Stimulated activated CD4-positive, alpha-beta T cell treated with anti-CD3 and anti-CD28 coated beads, Interleukin-2, amount 100 ng/mL, for 4 hours (primary cell): ENCODE data around the gene BCL2L2.
"Not testable (repeated sequence)": the region's sequence is repeated elsewhere in the genome, so short reads cannot be mapped to it uniquely, and the experiment has no call there.

Experiments used
- DNase-seq: peaks from one replicate; pipeline ENCODE4 v3.0.0-alpha.2; 2020; ENCODE audit warnings: low read depth

BCL2L2 gene

GRCh38 chr14:23324993-23325392 lies 18.4 kb downstream of the BCL2L2 start:
- no peak for DNase-seq

GRCh38 chr14:23325746-23326145 lies 19.1 kb downstream of the BCL2L2 start:
- DNase-seq: not testable (repeated sequence)

DNA sequence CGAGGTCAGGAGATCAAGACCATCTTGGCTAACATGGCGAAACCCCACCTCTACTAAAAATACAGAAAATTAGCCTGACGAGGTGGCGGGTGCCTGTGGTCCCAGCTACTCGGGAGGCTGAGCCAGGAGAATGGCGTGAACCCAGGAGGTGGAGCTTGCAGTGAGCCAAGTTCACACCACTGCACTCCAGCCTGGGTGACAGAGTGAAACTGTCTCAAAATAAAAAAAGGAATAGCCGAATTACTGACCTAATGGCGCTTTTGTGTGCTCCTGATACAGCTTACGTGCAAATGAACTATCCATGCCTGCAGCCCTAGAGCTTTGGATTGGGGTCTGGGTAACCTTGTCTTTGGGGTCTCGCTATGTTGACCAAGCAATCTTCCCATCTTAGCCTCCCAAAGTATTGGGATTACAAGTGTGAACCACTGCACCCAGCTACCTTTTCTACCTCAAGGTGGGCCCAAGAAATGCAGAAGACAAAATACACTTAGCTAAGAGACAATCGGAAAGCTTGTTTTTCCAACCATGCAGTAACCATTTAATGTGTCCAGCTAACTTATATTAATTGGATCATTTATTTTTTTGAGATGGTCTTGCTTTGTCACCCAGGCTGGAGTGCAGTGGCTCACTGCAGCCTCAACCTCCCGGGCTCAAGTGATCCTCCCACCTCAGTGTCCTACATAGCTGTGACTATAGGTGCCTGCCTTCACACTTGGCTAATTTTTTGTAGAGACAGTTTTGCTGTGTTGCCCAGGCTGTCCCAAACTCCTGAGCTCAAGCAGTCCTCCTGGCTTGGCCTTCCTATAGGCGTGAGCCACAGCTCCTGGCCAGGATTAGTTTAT lies 20.1 kb downstream of the BCL2L2 start:
- DNase-seq: no peak

DNA sequence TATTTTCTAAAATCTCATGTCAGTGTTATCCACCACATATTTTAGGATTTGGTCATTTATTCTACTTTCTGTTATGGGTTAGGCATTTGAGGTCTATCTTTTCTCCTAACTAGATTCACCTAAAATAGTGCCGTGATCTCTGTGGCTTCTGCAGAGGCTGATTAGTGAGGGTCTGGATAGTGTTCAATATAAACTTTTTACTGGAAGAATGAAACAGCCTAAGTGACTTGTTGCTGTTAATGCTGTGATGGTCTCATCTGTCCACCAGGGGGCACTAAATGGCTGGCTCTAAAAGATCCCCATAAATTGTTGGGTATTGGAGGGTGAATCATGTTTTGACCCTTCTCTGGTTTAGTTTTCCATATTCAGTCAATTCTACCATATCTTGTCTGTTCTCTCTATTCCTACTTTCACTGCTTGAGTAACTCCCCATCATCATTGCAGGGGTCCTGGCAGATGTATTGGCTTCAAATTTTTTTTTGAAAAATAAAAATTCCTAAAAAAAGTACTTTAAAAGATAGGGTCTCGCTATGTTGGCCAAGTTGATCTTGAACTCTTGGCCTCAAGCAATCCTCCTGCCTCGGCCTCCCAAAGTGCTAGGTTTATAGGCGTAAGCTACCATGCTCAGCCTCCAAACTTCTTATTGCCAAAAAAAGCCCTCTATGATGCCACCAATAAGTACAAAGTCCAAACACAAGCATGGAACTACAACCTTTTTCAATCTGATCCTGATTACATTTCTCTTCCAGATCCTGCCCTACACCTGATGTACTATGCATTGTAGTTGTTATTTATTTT lies 21.5 kb downstream of the BCL2L2 start:
- DNase-seq: peak; percentile 59

- no peak for DNase-seq
Measured at GRCh38 chr14:23335623-23336022, 29.0 kb downstream of the BCL2L2 start.

DNA sequence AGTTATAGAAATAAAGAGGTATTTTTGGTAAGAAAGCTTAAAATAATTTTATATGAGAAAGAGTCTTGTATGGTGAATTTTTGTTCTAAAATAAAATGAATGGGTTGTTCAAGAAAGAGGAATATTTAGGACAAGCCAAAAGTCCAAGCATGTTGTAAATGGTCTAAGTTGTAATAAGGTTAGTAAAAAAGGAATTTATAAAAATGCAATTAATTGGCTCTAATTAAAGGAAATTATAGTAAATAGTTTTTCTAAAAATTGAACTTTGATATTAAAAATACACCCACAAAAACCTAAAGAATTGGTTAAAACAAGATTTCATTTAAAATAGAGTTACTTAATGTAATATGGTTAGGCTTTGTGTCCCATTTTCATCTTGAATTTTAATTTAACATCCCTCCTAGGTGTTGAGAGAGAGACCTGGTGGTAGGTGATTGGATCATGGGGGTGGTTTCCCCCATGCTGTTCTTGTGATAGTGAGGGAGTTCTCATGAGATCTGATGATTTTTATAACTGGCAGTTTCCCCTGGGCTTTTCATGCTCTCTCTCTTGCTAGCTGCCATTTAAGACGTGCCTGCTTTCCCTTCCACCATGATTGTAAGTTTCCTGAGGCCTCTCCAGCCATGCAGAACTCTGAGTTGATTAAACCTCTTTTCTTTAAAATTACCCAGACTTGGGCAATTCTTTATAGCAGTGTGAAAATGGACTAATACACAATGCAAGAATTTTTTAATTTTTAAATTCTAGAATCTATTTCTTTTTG lies 33.1 kb downstream of the BCL2L2 start:
- no peak for DNase-seq

DNA sequence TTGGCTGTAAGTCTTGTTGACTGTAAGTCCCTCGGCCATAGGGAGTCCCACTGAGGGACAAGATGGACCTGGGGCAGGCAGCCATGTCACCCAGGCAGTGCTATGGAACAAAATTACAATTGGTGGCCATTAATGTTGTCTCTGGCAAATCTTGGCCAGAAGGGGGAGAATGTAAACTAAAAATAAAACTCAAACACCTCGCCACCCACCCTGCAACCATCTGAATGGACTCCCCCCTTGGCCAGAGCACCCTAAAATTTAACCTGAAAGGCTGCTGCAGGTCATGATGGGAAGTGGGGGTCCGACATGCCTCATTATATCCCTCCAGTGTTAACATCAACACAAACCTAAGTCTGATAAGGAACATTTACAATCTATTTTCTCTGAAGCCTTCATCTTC lies 37.8 kb downstream of the BCL2L2 start:
- DNase-seq: no peak

GRCh38 chr14:23345987-23346692 lies 39.5 kb downstream of the BCL2L2 start:
- DNase-seq: no peak

DNA sequence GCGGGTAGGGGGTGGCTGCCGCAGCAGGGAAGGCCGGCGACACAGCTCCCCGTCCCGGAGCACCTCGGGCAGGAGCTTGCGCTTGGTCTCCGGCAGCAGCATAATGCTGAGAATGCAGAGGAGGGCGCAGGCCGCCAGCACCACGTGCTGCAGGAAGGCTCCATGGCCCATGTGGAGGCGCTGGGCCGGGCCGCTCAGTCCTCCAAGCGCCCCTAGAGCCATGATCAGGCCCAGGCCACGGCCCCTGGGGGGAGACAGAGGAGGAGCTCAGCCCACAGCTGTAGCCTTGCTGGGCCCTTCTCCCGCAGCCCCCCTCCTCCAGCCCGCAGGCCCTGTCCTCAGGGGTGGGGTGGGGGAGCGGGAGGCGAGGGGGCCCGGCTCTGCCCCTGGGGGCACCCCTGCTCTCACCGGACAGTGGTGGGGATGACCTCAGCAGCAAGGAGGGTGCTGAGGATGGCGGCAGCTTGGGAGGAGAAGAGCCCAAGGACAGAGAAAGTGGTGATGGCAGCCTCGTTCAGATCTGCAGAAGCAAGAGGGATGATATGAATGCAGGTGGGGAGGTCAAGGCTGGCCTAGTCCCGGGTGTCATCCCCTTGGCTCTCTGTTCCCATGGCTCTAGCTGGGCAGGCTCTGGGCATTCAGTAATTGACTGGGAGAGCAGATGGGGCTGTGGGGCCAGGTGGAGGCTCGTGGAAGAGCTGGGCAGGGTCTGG lies 40.2 kb downstream of the BCL2L2 start:
- no peak for DNase-seq

DNA sequence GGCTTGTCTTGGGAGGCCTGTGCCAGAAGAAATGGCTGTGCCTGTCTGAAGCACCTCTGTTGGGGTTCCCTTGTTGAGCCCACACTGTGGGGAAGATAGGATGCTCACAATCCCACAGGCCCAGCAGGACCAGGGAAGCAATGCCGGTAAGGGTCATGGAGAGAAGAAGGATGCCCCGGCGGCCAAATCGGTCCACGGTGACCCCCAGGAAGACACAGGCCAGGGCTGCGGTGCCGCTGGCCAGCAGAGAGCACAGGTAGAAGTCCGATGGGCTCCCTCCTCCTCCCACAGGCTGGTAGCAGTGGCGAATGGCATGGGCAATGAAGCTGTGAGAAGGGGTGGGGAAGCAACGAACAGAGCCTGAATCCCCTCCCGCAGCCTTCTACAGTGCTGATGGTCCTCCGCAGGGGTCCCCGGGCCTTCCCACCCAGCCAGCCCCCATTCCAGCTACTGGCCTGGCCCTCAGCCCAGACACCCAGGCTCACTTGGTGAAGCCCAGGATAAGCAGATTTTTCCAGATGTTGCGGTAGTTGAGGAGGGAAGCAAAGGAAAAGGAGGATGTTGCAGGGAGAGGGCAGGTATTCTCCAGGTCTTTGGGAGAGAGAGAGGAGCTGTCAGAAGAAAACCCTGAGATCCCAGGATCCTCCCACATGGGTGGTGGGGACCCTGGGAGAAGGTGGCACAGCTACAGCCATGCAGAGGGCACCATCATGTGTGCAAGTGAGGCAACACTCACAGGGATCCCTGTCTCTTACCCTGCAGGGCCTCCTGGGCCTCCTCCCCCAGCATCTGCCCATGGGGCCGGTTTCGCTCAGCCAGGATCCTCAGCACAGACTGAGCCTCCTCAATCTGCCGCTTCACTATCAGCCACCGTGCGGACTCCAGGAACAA lies 41.0 kb downstream of the BCL2L2 start:
- no peak for DNase-seq

- no peak for DNase-seq
Measured at GRCh38 chr14:23348297-23348655, 41.6 kb downstream of the BCL2L2 start.

DNA sequence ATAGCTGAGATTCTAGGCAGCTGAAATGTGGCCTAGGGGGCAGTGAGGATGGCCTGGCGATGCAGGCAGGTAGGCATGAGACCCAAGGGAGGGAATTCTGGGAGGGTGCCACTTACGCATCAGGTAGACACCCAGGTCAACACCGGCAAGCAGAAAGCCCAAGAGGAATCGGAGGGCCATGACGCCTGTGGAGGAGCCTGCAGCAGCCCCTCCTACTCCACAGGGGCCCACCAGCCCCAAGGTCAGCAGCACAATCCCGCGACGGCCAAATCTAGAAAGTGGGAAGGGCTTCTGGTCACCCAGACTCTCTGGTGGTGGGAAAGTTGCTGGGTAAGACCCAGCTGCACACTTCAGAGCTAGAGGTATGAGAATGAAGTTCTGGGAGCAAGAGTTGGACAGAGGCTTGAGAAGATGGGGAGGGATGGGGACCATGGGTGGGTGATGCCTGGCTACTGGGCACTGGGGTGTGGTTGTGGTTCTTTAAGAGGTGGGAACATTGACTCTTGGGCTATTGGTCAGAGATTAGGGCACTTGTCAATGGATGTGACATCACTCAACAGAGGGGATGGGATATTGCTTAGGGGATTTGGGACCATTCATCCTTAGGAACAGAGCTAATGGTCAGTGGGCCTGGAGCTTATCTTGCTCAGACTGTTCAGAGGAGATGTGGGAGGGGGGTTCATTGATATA lies 42.7 kb downstream of the BCL2L2 start:
- no peak for DNase-seq

DNA sequence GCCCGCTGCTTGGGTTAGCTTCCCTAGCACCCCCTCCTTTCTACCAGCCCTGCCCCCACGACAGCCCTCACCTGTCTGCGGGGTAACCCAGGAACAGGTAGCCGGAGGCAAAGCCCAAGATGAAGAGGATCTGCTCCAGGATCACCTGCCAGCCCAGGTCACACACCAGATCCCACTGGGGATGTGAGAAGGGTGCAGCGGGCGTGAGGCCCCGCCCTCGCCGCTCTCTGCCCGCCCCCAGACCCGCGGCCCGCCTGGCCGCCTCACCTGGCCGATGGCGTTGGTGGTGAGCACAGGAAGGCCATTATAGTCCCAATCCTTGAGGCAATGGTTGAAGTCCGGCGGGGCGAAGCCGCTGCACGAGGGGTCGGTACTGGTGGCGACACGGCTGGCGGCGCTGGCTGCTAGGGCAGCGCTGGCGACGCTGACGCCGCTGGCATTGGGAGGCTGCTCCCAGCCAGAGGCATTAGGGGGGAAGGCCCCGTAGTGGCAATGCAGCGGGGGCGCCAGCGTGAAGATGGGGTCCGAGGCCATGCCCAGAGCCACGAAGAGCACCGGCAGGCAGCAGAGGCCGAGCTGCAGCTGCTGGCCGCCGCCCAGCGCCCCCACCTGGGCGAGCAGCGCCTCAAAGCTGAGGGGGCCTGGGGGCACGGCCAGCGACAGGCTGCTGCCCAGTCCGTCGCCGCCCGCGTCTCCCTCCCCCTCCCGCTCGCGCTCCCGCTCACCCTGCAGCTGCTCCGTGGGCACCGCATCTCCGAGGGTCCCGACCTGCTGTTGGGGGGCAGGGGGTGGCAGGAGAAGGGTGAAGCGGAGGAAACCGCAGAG lies 45.3 kb downstream of the BCL2L2 start:
- no peak for DNase-seq

DNA sequence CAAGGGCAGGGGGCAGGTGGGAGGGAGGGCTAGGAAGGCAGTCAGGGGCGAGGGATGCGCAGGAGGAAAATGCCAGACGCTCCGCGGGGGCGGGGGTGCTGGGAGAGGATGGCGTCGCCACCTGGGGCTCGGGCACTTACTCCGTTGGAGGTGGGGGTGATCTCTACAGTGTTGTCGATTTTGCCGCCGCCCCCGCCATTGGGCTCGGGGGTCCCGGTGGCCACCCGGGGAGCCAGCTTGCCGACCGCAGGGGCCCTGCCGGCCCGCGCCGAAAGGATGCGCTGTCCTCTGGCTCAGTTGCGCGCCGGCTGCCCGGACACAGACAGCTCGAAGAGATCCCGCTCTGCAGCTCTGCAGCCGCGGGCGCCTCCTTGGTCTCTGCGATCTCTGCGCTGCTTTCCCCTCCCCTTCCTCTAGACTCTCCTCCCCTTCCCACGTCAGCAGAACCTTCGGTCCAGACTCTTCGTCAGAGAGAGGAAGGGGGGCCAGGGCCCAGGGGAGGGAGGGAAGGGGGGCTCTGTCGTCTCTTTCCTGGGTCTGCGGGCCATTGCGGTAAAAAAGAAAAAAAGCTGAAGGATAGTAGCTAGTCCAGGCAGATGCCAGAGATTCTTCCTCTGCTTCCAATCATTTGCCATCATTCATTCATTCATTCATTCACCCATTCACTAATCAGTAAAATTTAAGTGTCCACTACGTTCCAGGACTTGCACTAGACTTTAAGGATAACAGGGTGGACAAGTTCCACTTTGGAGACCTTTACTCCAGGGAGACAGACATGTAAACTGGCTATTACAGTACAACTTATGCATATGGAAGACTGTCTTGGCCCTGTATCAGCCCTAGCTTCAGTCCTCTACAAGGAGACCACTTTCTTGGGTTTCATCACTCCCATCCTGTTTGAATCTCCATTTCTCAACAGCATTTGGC lies 46.1 kb downstream of the BCL2L2 start, which contains the start of gene SLC22A17:
TSS of gene SLC22A17 (minus strand) at position 382 of the 927 bp plus-strand sequence.
- peak; percentile 48 for DNase-seq

- DNase-seq: no peak
Measured at GRCh38 chr14:23353433-23353780, 46.8 kb downstream of the BCL2L2 start.

DNA sequence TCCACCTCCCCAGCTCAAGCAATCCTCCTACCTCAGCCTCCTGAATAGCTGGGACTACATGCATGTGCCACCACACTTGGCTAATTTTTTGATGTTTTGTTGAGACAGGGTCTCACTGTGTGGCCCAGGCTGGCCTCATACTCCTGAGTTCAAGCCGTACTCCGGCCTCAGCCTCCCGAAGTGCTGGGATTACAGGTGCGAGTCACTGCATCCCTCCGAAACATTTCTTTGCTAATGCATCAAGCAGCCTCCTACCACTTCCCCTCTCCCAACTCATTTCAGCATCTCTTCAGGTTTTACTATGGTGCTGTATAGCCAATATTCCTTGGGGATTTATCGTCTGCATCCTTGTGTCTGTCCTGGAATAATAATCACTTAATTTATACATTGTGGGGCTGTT lies 48.4 kb downstream of the BCL2L2 start:
- no peak for DNase-seq

DNA sequence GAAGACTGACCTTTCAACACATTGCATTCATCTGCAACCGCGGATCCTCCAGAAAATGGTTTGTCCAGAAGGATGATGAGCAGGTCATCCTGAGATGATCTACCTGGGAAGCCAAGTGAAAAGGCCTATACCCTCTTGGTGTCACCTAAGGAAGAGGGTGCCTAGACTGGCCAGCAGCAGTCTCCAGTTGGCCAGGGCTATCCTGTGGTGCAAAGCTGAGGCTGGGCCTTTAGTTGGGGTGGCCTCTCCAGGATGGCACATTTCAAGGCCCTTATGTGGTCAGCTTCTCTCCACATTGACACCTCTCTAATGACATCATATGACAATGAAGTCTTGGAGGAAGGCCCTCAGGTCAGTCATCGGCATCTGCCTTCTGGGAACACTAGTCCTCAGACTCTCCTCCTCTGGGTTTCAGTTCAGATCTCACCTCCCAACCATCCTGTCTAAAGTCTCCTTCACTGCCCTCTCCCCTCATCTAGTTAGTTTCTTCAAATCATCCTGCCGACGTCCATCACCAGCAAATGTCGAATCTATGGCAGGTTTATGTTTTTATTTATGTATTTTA lies 49.3 kb downstream of the BCL2L2 start:
- DNase-seq: no peak
